B cell (primary cell): Measurements from ENCODE around the gene CHD2. TPM values are rescaled to one million over a fixed set of nuclear protein-coding genes. Genes with fewer than 3 reads are reported as not detected.
A peak's percentile ranks its signal among the peaks of the same experiment; 100 is the strongest.

Experiments
- ATAC-seq: fragments of 200-7000 bp; cut with Tn5 transposase; one replicate; pipeline ENCODE4 v1.10.0; 2021; ENCODE audit warnings: low read depth, mild to moderate bottlenecking, moderate number of reproducible peaks, moderate library complexity
- CTCF ChIA-PET: fragments of 350-600 bp; sonication (Branson Sonifier 250); formaldehyde crosslinking; loops from one replicate; lab custom pipeline; 2021; ENCODE audit warnings: antibody characterized with exemption, inconsistent platforms; lab: Charles Lee
- POLR2A ChIA-PET: fragments of 350-600 bp; sonication (Branson Sonifier 250); formaldehyde crosslinking; loops from one replicate; lab custom pipeline; 2021; ENCODE audit warnings: antibody characterized with exemption; lab: Charles Lee
- DNase-seq: peaks from one replicate; pipeline ENCODE4 v3.0.0; 2013
- H2AFZ ChIP-seq: 2 replicates; pipeline ENCODE4 v1.6.1; 2012; ENCODE audit warnings: mild to moderate bottlenecking, low read depth, low read length; ENCODE audit not compliant: insufficient read depth, poor library complexity, severe bottlenecking
- H3K27ac ChIP-seq, 2 donors: 1 replicate in 1 of 2; 2 replicates in 1 of 2; pipeline ENCODE4 v1.5.1; 2012 to 2013; ENCODE audit warnings: low read length in 2 of 2, mild to moderate bottlenecking in 2 of 2, moderate library complexity in 1 of 2
- H3K27me3 ChIP-seq, 4 experiments: fragments of 200-600 bp in 1 of 4; sonication (generic) in 1 of 4; replicated peaks in 1 of 4; 1 replicate in 2 of 4; 2 replicates in 2 of 4; pipeline versions ENCODE4 v1.6.1 to v1.7.0; 2013 to 2016; ENCODE audit warnings: low read length in 3 of 4, mild to moderate bottlenecking in 2 of 4, mixed read lengths in 1 of 4, moderate library complexity in 1 of 4; ENCODE audit not compliant: insufficient read depth in 4 of 4, control insufficient read depth in 3 of 4; ENCODE audit errors: control extremely low read depth in 1 of 4
- H3K36me3 ChIP-seq, 2 experiments: replicated peaks in 1 of 2; 1 replicate in 1 of 2; 2 replicates in 1 of 2; pipeline versions ENCODE4 v1.6.1 to v1.7.1; 2013; ENCODE audit warnings: low read length in 1 of 2; ENCODE audit not compliant: insufficient read depth in 2 of 2, control insufficient read depth in 1 of 2; ENCODE audit errors: control extremely low read depth in 1 of 2, extremely low read depth in 1 of 2
- H3K4me1 ChIP-seq, 2 donors: fragments of 200-600 bp in 1 of 2; sonication (generic) in 1 of 2; 1 replicate in 1 of 2; 2 replicates in 1 of 2; pipeline versions ENCODE4 v1.5.1 to v1.6.1; 2013 to 2017; ENCODE audit warnings: low read length in 2 of 2; ENCODE audit not compliant: control insufficient read depth in 2 of 2, insufficient read depth in 2 of 2
- H3K4me2 ChIP-seq: replicated peaks from 2 replicates; pipeline ENCODE3; 2012; ENCODE audit warnings: mild to moderate bottlenecking, low read depth, low read length; ENCODE audit not compliant: poor library complexity, severe bottlenecking
- H3K4me3 ChIP-seq, 5 experiments: fragments of 200-600 bp in 1 of 5; sonication (generic) in 1 of 5; 1 replicate in 3 of 5; 2 replicates in 2 of 5; pipeline versions ENCODE4 v1.5.1 to v1.7.0; 2011 to 2016; ENCODE audit warnings: low read length in 4 of 5, mild to moderate bottlenecking in 4 of 5, low read depth in 2 of 5, control low read depth in 1 of 5, moderate library complexity in 1 of 5; ENCODE audit not compliant: insufficient read depth in 1 of 5; ENCODE audit errors: control extremely low read depth in 1 of 5, extremely low read depth in 1 of 5
- H3K79me2 ChIP-seq: fragments of 200-600 bp; sonication (generic); one replicate; pipeline ENCODE4 v1.6.0; 2016; ENCODE audit warnings: low read length; ENCODE audit not compliant: control insufficient read depth, insufficient read depth
- H3K9ac ChIP-seq: fragments of 200-600 bp; sonication (generic); 2 replicates; pipeline ENCODE4 v1.6.1; 2017; ENCODE audit warnings: mild to moderate bottlenecking, low read length, moderate library complexity
- H3K9me3 ChIP-seq, 3 donors: one replicate each; pipeline versions ENCODE4 v1.6.1 to v1.7.1; 2013; ENCODE audit warnings: low read length in 2 of 3; ENCODE audit not compliant: control insufficient read depth in 2 of 3, insufficient read depth in 1 of 3; ENCODE audit errors: control extremely low read depth in 1 of 3
- H4K20me1 ChIP-seq: 2 replicates; pipeline ENCODE4 v1.6.0; 2012; ENCODE audit warnings: mild to moderate bottlenecking, low read length; ENCODE audit not compliant: insufficient read depth, control insufficient read depth, poor library complexity, severe bottlenecking
- H3K27ac Mint-ChIP-seq: one replicate; pipeline ENCODE4 v1.8.0; 2021; ENCODE audit warnings: mixed read lengths
- H3K27me3 Mint-ChIP-seq: one replicate; pipeline ENCODE4 v1.8.0; 2021; ENCODE audit warnings: mixed read lengths
- H3K4me1 Mint-ChIP-seq: one replicate; pipeline ENCODE4 v1.8.0; 2021; ENCODE audit warnings: mixed read lengths
- H3K4me3 Mint-ChIP-seq: one replicate; pipeline ENCODE4 v1.8.0; 2021; ENCODE audit warnings: mixed read lengths
- H3K9me3 Mint-ChIP-seq: one replicate; pipeline ENCODE4 v1.8.0; 2022; ENCODE audit warnings: mixed read lengths; ENCODE audit not compliant: insufficient read depth
- CTCF ChIP-seq: fragments of 200-600 bp; IDR thresholded peaks from one replicate; pipeline ENCODE4 v1.8.0; 2022; ENCODE audit warnings: antibody characterized with exemption, mild to moderate bottlenecking
- EZH2 ChIP-seq: IDR thresholded peaks from 2 replicates; pipeline ENCODE4 v1.6.1; 2012; ENCODE audit warnings: borderline replicate concordance, low read depth, mild to moderate bottlenecking, moderate library complexity, low read length; ENCODE audit not compliant: insufficient read depth, poor library complexity, severe bottlenecking
- WGBS: methylation state at CpG from one replicate; pipeline ENCODE4 v1.1.5; 2013; ENCODE audit warnings: missing lambda C conversion rate; ENCODE audit not compliant: insufficient coverage; 5-methylcytosine and 5-hydroxymethylcytosine counted together
- intact Hi-C: fragments of 100-400 bp; cut with micrococcal nuclease; formaldehyde crosslinking; loops from one replicate; pipeline ENCODE4 v1.10.0; 2022
- polyA plus RNA-seq: library from polyadenylated mRNA; depleted of rRNA; stranded (reverse); fragments of >200 nt; gene quantifications from 2 replicates; pipeline ENCODE4 v1.2.3, GENCODE V29; 2012
- total RNA-seq, 2 donors: library from RNA; stranded (reverse); fragments of 120-200 nt in 1 of 2; gene quantifications; 1 replicate in 1 of 2; 2 replicates in 1 of 2; pipeline versions ENCODE4 v1.2.3 to v1.2.4, GENCODE V29; 2013 to 2022

CHD2 gene
- total and polyA plus RNA-seq, 2 donors (not counting 1 experiment from before 2014, with no cell fraction given) = 86.9 to 353 TPM

DNA sequence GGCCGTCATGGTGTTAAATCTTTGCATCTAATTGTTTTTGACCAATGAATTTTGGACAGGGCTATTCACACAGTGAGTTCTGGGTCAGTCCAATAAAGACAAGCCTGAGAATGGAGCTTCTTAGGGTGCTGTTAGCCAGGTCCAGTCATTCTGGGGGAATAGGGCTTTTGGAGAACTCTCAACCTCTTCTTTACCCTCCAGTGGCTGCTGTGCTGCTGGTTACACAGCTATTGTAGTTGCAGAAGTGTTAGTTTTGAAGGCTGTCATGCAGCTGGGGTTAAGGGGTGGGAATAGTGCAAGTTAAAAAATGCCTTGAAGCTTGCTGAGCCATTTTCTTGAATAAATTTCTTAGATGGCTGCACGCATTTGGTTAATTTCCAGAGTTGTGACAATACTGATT is 89.9 kb downstream of the CHD2 start:
- peaks cover 20% of the 10 kb centered on the region for H4K20me1 ChIP-seq
- peak overlapping the region; percentile 32 for H3K27ac Mint-ChIP-seq
- no peak overlapping the region for H2AFZ ChIP-seq
- H3K4me2 ChIP-seq = no peak overlapping the region
- DNase-seq (no peak), ATAC-seq (no peak)
- CTCF ChIA-PET = no interaction called here
- TF ChIP-seq CTCF (no peak), EZH2 (no peak)
- H3K27me3 Mint-ChIP-seq = no peaks in the 10 kb centered on the region
- peak overlapping the region in 1 of 2 donors; percentile 10 for H3K27ac ChIP-seq
- H3K4me3 ChIP-seq = no peak overlapping the region
- H3K4me1 ChIP-seq = peaks cover 0 to 11% of the 10 kb centered on the region in 2 donors
- H3K4me3 Mint-ChIP-seq = no peak overlapping the region
- POLR2A ChIA-PET = no interaction called here
- no peaks in the 10 kb centered on the region for H3K9me3 ChIP-seq
- intact Hi-C loops = no loop called here
- H3K9ac ChIP-seq = no peak overlapping the region
- H3K27me3 ChIP-seq = no peaks in the 10 kb centered on the region
- peaks cover 11% of the 10 kb centered on the region for H3K4me1 Mint-ChIP-seq
- peaks cover 31 to 88% of the 10 kb centered on the region in 2 experiments for H3K36me3 ChIP-seq
- H3K9me3 Mint-ChIP-seq = no peaks in the 10 kb centered on the region
- peaks cover 39% of the 10 kb centered on the region for H3K79me2 ChIP-seq
- WGBS = 100% methylated on average over 2 of the region's 2 CpGs

DNA sequence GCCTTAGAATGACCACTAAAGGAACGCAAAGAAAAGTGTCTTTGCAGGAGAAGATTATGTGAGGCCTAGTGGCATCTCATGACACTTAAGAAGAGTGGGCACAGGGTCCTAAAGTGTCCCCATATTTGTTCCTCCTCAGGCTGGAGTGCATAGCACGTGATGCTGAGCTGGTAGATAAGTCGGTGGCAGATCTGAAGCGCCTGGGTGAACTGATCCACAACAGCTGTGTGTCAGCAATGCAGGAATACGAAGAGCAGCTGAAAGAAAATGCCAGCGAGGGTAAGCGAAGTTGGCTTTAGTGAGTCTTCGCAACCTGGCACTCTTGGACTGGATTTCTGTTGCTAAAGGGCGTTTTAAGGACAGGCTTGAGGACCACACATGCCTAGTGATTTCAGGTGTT is 92.6 kb downstream of the CHD2 start:
- POLR2A ChIA-PET = no interaction called here
- H3K4me2 ChIP-seq = no peak overlapping the region
- no peaks in the 10 kb centered on the region for H3K27me3 Mint-ChIP-seq
- H3K9me3 Mint-ChIP-seq = no peaks in the 10 kb centered on the region
- H3K4me1 Mint-ChIP-seq = peaks cover 11% of the 10 kb centered on the region
- TF ChIP-seq CTCF (no peak), EZH2 (no peak)
- ATAC-seq (no peak), DNase-seq (no peak)
- over 99% methylated on average over 8 of the region's 9 CpGs for WGBS
- H3K4me3 Mint-ChIP-seq = no peak overlapping the region
- H3K27ac Mint-ChIP-seq = no peak overlapping the region
- H3K36me3 ChIP-seq = peaks cover 32 to 91% of the 10 kb centered on the region in 2 experiments
- intact Hi-C loops = no loop called here
- peaks cover 29% of the 10 kb centered on the region for H3K79me2 ChIP-seq
- H2AFZ ChIP-seq = no peak overlapping the region
- no peak overlapping the region for H3K27ac ChIP-seq
- H4K20me1 ChIP-seq = peaks cover 12% of the 10 kb centered on the region
- no peaks in the 10 kb centered on the region for H3K27me3 ChIP-seq
- H3K4me3 ChIP-seq = no peak overlapping the region
- CTCF ChIA-PET = interaction anchor here (1.2 to 1.9 kb wide), 3 partner anchors 8 to 196 kb away, joined by 3 to 7 read pairs (median 4); no protein-coding TSS in a partner anchor
- peaks cover 0 to 11% of the 10 kb centered on the region in 2 donors for H3K4me1 ChIP-seq
- H3K9ac ChIP-seq = no peak overlapping the region
- H3K9me3 ChIP-seq = no peaks in the 10 kb centered on the region
